ENCODE measurements around the gene AGO3. TPM values are rescaled to one million over a fixed set of nuclear protein-coding genes. Genes with fewer than 3 reads are reported as not detected.

AGO3 gene
- total RNA-seq, 1 experiment from 2014 or later, result 39.4 TPM

- H3K4me1 ChIP-seq (ENCODE audit: control insufficient read depth, insufficient read depth, low read length), result no peaks in the 10 kb centered on the region; the same call in 1 of the 2 replicates
- H3K36me3 ChIP-seq (ENCODE audit: control insufficient read depth, insufficient read depth, low read length), result no peaks in the 10 kb centered on the region
- H3K9me3 ChIP-seq (ENCODE audit: control insufficient read depth, insufficient read depth, low read depth, low read length), result no peaks in the 10 kb centered on the region
- in situ Hi-C loops (cut with HindIII; ENCODE audit: low pct_unique_long_range_greater_than_20kb, low sequenced_read_pairs) (no loop called here), intact Hi-C loops (cut with micrococcal nuclease; ENCODE audit: unreplicated experiment) (no loop called here)
- no peak for TF ChIP-seq POLR2AphosphoS5 (IDR thresholded peaks at IDR 0.05; ENCODE audit: low read depth, low read length)
- no peak for TF ChIP-seq REST (IDR thresholded peaks at IDR 0.05; ENCODE audit: insufficient read depth in 1 of 2, low read depth in 2 of 2, low read length in 1 of 2)
- TF ChIP-seq SIN3A (IDR thresholded peaks at IDR 0.05; ENCODE audit: borderline replicate concordance, insufficient read depth, low read depth, low read length), result no peak
- no peak for TF ChIP-seq CTCF (IDR thresholded peaks at IDR 0.05)
- no peak for TF ChIP-seq TCF7L2 (IDR thresholded peaks at IDR 0.05; ENCODE audit: low read depth, low read length)
- ATAC-seq, result no peak
- CTCF ChIA-PET, result no interaction called here
- no peak for DNase-seq (ENCODE audit: low read depth, low spot score)
- H3K27me3 ChIP-seq (ENCODE audit: control insufficient read depth, insufficient read depth, low read length), result no peaks in the 10 kb centered on the region
- POLR2A ChIA-PET, result no interaction called here
- H3K27ac ChIP-seq (ENCODE audit: low read length), result no peak overlapping the region
- H3K4me3 ChIP-seq (ENCODE audit: low read depth in 2 of 2, low read length in 2 of 2), result no peak overlapping the region
- no TSS peak for BruUV-seq (replicated peaks)
Measured at GRCh38 chr1:36081926-36082485, 151.1 kb downstream of the AGO3 start.

- Histone ChIP-seq H3K27me3 (ENCODE audit: control insufficient read depth, insufficient read depth, low read length) (no peaks in the 10 kb centered on the region), H3K27ac (ENCODE audit: low read length) (no peak overlapping the region), H3K36me3 (ENCODE audit: control insufficient read depth, insufficient read depth, low read length) (no peaks in the 10 kb centered on the region), H3K4me3 (ENCODE audit: low read depth in 2 of 2, low read length in 2 of 2) (no peak overlapping the region), H3K9me3 (ENCODE audit: control insufficient read depth, insufficient read depth, low read depth, low read length) (no peaks in the 10 kb centered on the region), H3K4me1 (ENCODE audit: control insufficient read depth, insufficient read depth, low read length) (no peaks in the 10 kb centered on the region; the same call in 1 of the 2 replicates)
- TF ChIP-seq SIN3A (IDR thresholded peaks at IDR 0.05; ENCODE audit: borderline replicate concordance, insufficient read depth, low read depth, low read length) (no peak), POLR2AphosphoS5 (IDR thresholded peaks at IDR 0.05; ENCODE audit: low read depth, low read length) (no peak), CTCF (IDR thresholded peaks at IDR 0.05) (no peak), TCF7L2 (IDR thresholded peaks at IDR 0.05; ENCODE audit: low read depth, low read length) (no peak), REST (IDR thresholded peaks at IDR 0.05; ENCODE audit: insufficient read depth in 1 of 2, low read depth in 2 of 2, low read length in 1 of 2) (no peak)
- intact Hi-C loops (cut with micrococcal nuclease; ENCODE audit: unreplicated experiment) (no loop called here), in situ Hi-C loops (cut with HindIII; ENCODE audit: low pct_unique_long_range_greater_than_20kb, low sequenced_read_pairs) (no loop called here)
- CTCF ChIA-PET, result no interaction called here
- DNase-seq (ENCODE audit: low read depth, low spot score) (no peak), ATAC-seq (no peak)
- no TSS peak for BruUV-seq (replicated peaks)
- POLR2A ChIA-PET, result no interaction called here
Measured at GRCh38 chr1:36083219-36083618, 152.3 kb downstream of the AGO3 start.

Measured in Panc1 (cell line).